Upper lobe of left lung (tissue), 6 donors: ENCODE measurements around the gene PNPT1. TPM values are rescaled to one million over a fixed set of nuclear protein-coding genes. Genes with fewer than 3 reads are reported as not detected.

ENCODE experiments used
- ATAC-seq, 2 donors: fragments of 200-7000 bp; cut with Tn5 transposase; one replicate each; pipeline ENCODE4 v1.9.1; 2022; ENCODE audit warnings: mild to moderate bottlenecking in 2 of 2, moderate library complexity in 2 of 2; ENCODE audit not compliant: low FRiP score in 2 of 2
- DNase-seq, 2 donors: peaks; one replicate each; pipeline ENCODE4 v3.0.0-alpha.2; 2019 to 2020
- H3K27ac ChIP-seq, 4 donors: fragments of 200-600 bp; sonication (generic); one replicate each; pipeline ENCODE4 v1.5.1; 2016 to 2019
- H3K27me3 ChIP-seq, 4 donors: fragments of 200-600 bp; sonication (generic); one replicate each; pipeline ENCODE4 v1.5.1; 2017 to 2019
- H3K36me3 ChIP-seq, 4 donors: fragments of 200-600 bp; sonication (generic); one replicate each; pipeline ENCODE4 v1.5.1; 2016 to 2019
- H3K4me1 ChIP-seq, 4 donors: fragments of 200-600 bp; sonication (generic); one replicate each; pipeline ENCODE4 v1.5.1; 2018 to 2019
- H3K4me3 ChIP-seq, 4 donors: fragments of 200-600 bp; sonication (generic); one replicate each; pipeline ENCODE4 v1.5.1; 2017 to 2019; ENCODE audit warnings: mild to moderate bottlenecking in 2 of 4, moderate library complexity in 1 of 4
- H3K9me3 ChIP-seq, 4 donors: fragments of 200-600 bp; sonication (generic); one replicate each; pipeline ENCODE4 v1.5.1; 2018 to 2019
- CTCF ChIP-seq, 6 experiments: fragments of 450-650 bp in 4 of 6; fragments of 200-600 bp in 2 of 6; sonication (generic) in 2 of 6; IDR thresholded peaks; one replicate each; pipeline ENCODE4 v1.5.1; 2016 to 2019; ENCODE audit warnings: antibody characterized with exemption in 6 of 6
- EP300 ChIP-seq, 4 donors: sonication (generic); formaldehyde crosslinking; IDR thresholded peaks; one replicate each; pipeline ENCODE4 v1.5.1; 2017; ENCODE audit warnings: antibody characterized with exemption in 4 of 4, control low read depth in 2 of 4
- POLR2A ChIP-seq, 4 donors: fragments of 450-650 bp; IDR thresholded peaks; one replicate each; pipeline ENCODE4 v1.5.1; 2016 to 2017; ENCODE audit warnings: antibody characterized with exemption in 4 of 4, mild to moderate bottlenecking in 2 of 4
- POLR2AphosphoS5 ChIP-seq, 2 donors: sonication (generic); formaldehyde crosslinking; IDR thresholded peaks; one replicate each; pipeline ENCODE4 v1.5.1; 2017; ENCODE audit warnings: antibody characterized with exemption in 2 of 2
- WGBS, 2 donors: methylation state at CpG; one replicate each; pipeline ENCODE4 v1.1.5; 2017 to 2018; 5-methylcytosine and 5-hydroxymethylcytosine counted together
- total RNA-seq, 6 donors: library from RNA; depleted of rRNA in 4 of 6; stranded (reverse); fragments of >200 nt in 4 of 6; gene quantifications; one replicate each; pipeline versions ENCODE4 v1.1.0 to v1.2.1, GENCODE V29; 2016 to 2021
- donor health status: DM: no; HTN: no; CAD: no; lungs with moderate emphysema.
- donor health status: DM: no; HTN: yes; CAD: no; lungs with severe emphysema.

PNPT1 gene
- total RNA-seq, 6 donors from 2014 or later: 12.6 to 23.3 (median 15.1) TPM

DNA sequence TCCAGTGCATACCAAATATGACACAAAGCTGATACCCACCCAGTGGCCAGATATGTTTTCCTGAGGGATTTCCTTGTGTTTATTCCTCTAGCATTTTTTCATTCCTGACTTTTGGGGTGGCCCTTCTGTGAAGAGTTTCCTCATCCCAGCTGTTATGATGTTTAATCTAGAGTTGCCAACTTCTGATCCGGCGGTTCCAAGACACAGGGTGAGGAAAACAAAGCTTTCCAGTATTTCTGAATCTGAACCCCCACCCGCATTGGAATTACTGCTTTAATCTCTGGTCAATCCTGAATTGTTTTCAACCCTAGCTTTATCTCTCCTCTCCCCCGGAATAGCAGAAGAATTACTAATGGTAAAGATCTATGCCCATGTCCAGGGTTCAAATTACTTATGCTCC, 39.2 kb upstream of the PNPT1 start:
- no peak overlapping the region for H3K27ac ChIP-seq
- H3K9me3 ChIP-seq: no peaks in the 10 kb centered on the region
- TF ChIP-seq POLR2AphosphoS5 (IDR thresholded peaks at IDR 0.05) (no peak), EP300 (IDR thresholded peaks at IDR 0.05) (no peak), CTCF (IDR thresholded peaks at IDR 0.05) (no peak), POLR2A (IDR thresholded peaks at IDR 0.05) (no peak)
- 53 to 63% methylated on average over 4 of the region's 4 CpGs for WGBS, 2 donors
- DNase-seq (no peak), ATAC-seq (peak in 1 of 2 donors; percentile 40)
- no peak overlapping the region for H3K4me3 ChIP-seq
- H3K36me3 ChIP-seq: no peaks in the 10 kb centered on the region
- no peaks in the 10 kb centered on the region for H3K4me1 ChIP-seq
- no peaks in the 10 kb centered on the region for H3K27me3 ChIP-seq

DNA sequence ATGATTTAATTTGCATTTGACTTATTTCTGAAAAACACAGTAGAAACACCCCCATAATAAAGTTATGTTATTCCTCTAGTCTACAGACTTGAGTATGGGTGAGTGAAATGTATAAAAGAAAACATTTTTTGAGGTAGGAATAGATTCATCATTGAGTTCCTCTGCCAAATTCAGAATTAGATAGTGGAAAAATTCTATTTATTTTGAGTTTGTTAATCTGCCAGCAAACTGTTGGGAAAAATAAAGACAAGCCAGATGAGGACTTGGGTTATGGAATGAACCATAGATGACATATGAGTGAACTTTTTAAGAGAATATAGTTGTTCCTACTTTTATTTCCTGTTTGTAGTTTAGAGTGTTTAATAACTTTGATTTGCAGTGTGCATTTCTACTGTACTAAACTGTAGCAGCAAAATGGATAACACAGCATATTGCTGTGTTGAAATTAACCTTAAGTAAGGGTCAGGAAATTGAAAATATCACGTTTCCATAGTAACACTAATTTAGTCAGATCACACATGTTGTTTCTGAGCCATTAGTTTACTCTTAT, 35.6 kb upstream of the PNPT1 start:
- Histone ChIP-seq H3K27me3 (no peaks in the 10 kb centered on the region), H3K4me1 (no peaks in the 10 kb centered on the region), H3K36me3 (no peaks in the 10 kb centered on the region), H3K4me3 (no peak overlapping the region), H3K9me3 (no peaks in the 10 kb centered on the region), H3K27ac (no peak overlapping the region)
- DNase-seq (no peak), ATAC-seq (peak in 1 of 2 donors; percentile 30)
- TF ChIP-seq POLR2A (IDR thresholded peaks at IDR 0.05): no peak
- no peak for TF ChIP-seq EP300 (IDR thresholded peaks at IDR 0.05)
- no peak for TF ChIP-seq POLR2AphosphoS5 (IDR thresholded peaks at IDR 0.05)
- TF ChIP-seq CTCF (IDR thresholded peaks at IDR 0.05): no peak
- 48 to 74% methylated on average over 1 of the region's 1 CpG for WGBS, 2 donors

DNA sequence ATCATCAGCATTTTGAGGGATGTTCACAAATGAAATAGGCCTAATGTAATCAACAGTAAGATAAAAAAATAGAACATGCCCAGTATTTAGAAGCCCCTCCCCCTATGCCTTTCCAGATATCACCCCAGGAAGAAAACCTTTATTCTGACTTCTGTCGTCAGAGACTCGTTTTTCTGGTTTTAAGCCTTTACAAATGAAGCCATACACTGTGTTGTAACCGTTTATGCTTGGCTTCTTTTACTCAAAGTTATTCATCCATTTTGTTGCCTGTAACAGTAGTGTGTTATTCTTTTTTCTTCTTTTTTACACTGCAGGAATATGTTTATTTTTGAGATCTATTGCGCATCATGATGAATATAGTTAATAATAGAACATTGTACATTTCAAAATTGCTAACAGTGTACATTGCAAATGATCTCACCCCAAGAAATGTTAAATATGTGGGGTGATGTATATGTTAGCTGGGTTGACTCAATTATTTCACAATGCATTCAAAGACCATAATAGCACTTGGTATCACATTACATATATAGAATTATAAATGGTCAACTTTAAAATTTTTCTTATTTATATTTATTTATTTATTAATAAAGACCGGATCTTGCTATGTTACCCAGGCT, 28.1 kb upstream of the PNPT1 start:
- Histone ChIP-seq H3K9me3 (no peaks in the 10 kb centered on the region), H3K27ac (no peak overlapping the region), H3K27me3 (no peaks in the 10 kb centered on the region), H3K4me1 (no peaks in the 10 kb centered on the region), H3K36me3 (no peaks in the 10 kb centered on the region), H3K4me3 (no peak overlapping the region)
- no peak for DNase-seq
- WGBS, 2 donors: 74 to 75% methylated on average over 5 of the region's 5 CpGs
- ATAC-seq: no peak
- no peak for TF ChIP-seq EP300 (IDR thresholded peaks at IDR 0.05)
- no peak for TF ChIP-seq POLR2AphosphoS5 (IDR thresholded peaks at IDR 0.05)
- no peak for TF ChIP-seq POLR2A (IDR thresholded peaks at IDR 0.05)
- no peak for TF ChIP-seq CTCF (IDR thresholded peaks at IDR 0.05)

GRCh38 chr2:55720417-55720816, 26.8 kb upstream of the PNPT1 start:
- TF ChIP-seq EP300 (IDR thresholded peaks at IDR 0.05) (no peak), POLR2A (IDR thresholded peaks at IDR 0.05) (no peak), CTCF (IDR thresholded peaks at IDR 0.05) (no peak), POLR2AphosphoS5 (IDR thresholded peaks at IDR 0.05) (no peak)
- Histone ChIP-seq H3K27ac (no peak overlapping the region), H3K36me3 (no peaks in the 10 kb centered on the region), H3K4me3 (no peak overlapping the region), H3K9me3 (no peaks in the 10 kb centered on the region), H3K27me3 (no peaks in the 10 kb centered on the region), H3K4me1 (no peaks in the 10 kb centered on the region)
- no peak for DNase-seq
- ATAC-seq: no peak
- WGBS, 2 donors: 71 to 81% methylated on average over 11 of the region's 11 CpGs

DNA sequence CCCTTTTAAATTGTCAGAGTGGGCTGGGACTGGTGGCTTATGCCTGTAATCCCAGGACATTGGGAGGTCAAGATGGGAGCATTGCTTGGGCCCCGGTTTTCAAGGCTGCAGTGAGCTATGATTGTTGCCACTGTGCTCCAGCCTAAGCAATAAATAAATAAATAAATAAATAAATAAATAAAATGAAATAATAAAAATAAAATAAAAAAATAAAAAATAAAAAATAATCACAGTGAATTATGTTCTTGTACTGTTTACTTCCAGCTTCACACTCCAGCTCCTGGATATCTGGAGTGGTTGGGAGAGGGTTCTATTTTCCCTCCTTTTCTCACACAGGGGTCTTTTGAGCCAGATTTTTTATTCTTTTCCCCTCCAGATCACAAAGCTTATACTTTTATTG, 26.2 kb upstream of the PNPT1 start:
- Histone ChIP-seq H3K36me3 (no peaks in the 10 kb centered on the region), H3K27ac (no peak overlapping the region), H3K27me3 (no peaks in the 10 kb centered on the region), H3K4me1 (no peaks in the 10 kb centered on the region), H3K4me3 (no peak overlapping the region), H3K9me3 (no peaks in the 10 kb centered on the region)
- 89 to 90% methylated on average over 1 of the region's 1 CpG for WGBS, 2 donors
- TF ChIP-seq EP300 (IDR thresholded peaks at IDR 0.05): no peak
- TF ChIP-seq POLR2A (IDR thresholded peaks at IDR 0.05): no peak
- TF ChIP-seq POLR2AphosphoS5 (IDR thresholded peaks at IDR 0.05): no peak
- no peak for TF ChIP-seq CTCF (IDR thresholded peaks at IDR 0.05)
- DNase-seq (no peak), ATAC-seq (no peak)
